Esophagus squamous epithelium (tissue), 5 donors: ENCODE data around the gene TRIM66. TPM values are rescaled to one million over a fixed set of nuclear protein-coding genes. Genes with fewer than 3 reads are reported as not detected.
A peak's percentile ranks its signal among the peaks of the same experiment; 100 is the strongest.

ENCODE experiments used
- DNase-seq: peaks from one replicate; lab custom pipeline; 2025; lab: John Stamatoyannopoulos, UW
- H3K27ac ChIP-seq, 4 donors: fragments of 200-600 bp; sonication (generic); one replicate each; pipeline ENCODE4 v1.5.1; 2016 to 2019; ENCODE audit warnings: mild to moderate bottlenecking in 1 of 4
- H3K27me3 ChIP-seq, 4 donors: fragments of 200-600 bp; sonication (generic); 1 replicate in 3 of 4; 2 replicates in 1 of 4; pipeline versions ENCODE4 v1.5.1 to v1.6.0; 2017 to 2021; ENCODE audit warnings: antibody characterized with exemption in 1 of 4
- H3K36me3 ChIP-seq, 3 donors: fragments of 200-600 bp; sonication (generic); one replicate each; pipeline ENCODE4 v1.5.1; 2016 to 2019
- H3K4me1 ChIP-seq, 3 donors: fragments of 200-600 bp; sonication (generic); one replicate each; pipeline ENCODE4 v1.5.1; 2017 to 2019
- H3K4me3 ChIP-seq, 4 donors: fragments of 200-600 bp; sonication (generic); 1 replicate in 3 of 4; 2 replicates in 1 of 4; pipeline ENCODE4 v1.5.1; 2016 to 2019; ENCODE audit warnings: mild to moderate bottlenecking in 2 of 4, moderate library complexity in 1 of 4
- H3K9me3 ChIP-seq, 3 donors: fragments of 200-600 bp; sonication (generic); one replicate each; pipeline ENCODE4 v1.5.1; 2016 to 2019
- CTCF ChIP-seq, 6 experiments: fragments of 450-650 bp in 4 of 6; fragments of 200-600 bp in 2 of 6; sonication (generic) in 2 of 6; IDR thresholded peaks; one replicate each; pipeline ENCODE4 v1.5.1; 2016 to 2019; ENCODE audit warnings: antibody characterized with exemption in 6 of 6, mild to moderate bottlenecking in 4 of 6, moderate library complexity in 4 of 6
- POLR2A ChIP-seq, 4 donors: fragments of 450-650 bp; IDR thresholded peaks; one replicate each; pipeline ENCODE4 v1.6.1; 2017; ENCODE audit warnings: antibody characterized with exemption in 4 of 4, mild to moderate bottlenecking in 4 of 4, moderate library complexity in 3 of 4
- WGBS, 2 donors: methylation state at CpG; one replicate each; pipeline ENCODE4 v1.1.5; 2018; 5-methylcytosine and 5-hydroxymethylcytosine counted together
- intact Hi-C: fragments of 100-400 bp; cut with DNase I; formaldehyde crosslinking; loops from one replicate; pipeline ENCODE4 v1.15.0; 2022
- total RNA-seq, 4 donors: library from RNA; depleted of rRNA; stranded (reverse); fragments of >200 nt; gene quantifications; one replicate each; pipeline ENCODE4 v1.1.0, GENCODE V29; 2016
- donor health status: DM: yes; HTN: yes; CAD: no.

TRIM66 gene
- total RNA-seq, 4 donors from 2014 or later, result 4.5 to 5.5 (median 4.8) TPM

DNA sequence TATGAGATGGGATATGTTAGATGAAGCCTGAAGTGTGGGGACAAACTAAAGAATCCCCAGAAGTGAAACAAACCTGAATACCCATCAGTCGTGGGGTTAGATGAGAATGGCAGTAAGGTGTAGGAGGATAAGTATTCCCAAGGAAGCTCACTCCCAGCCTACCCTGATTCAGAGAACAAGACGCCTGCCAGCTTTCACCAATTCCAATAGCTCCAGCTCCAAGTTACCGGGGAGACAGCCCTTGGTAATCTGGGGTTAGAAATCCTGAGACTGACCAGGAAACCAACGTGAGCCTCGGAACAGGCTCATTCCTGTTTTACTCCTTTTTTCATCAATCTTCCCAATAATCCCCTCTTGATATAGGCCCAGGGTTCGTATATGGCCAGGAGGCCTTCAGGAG is 46.6 kb upstream of the TRIM66 start:
- WGBS, 2 donors, result 81 to 85% methylated on average over 6 of the region's 6 CpGs
- TF ChIP-seq POLR2A (IDR thresholded peaks at IDR 0.05) (no peak), CTCF (IDR thresholded peaks at IDR 0.05) (no peak)
- Histone ChIP-seq H3K4me3 (no peak overlapping the region), H3K36me3 (peaks cover 5 to 59% (median 9%) of the 10 kb centered on the region in 3 donors), H3K9me3 (no peaks in the 10 kb centered on the region), H3K4me1 (peaks cover 23 to 64% (median 34%) of the 10 kb centered on the region in 3 donors), H3K27me3 (no peaks in the 10 kb centered on the region), H3K27ac (peak overlapping the region in 3 of 4 donors; percentile 79 to 84 (median 83))
- DNase-seq, result no peak
- intact Hi-C loops, result no loop called here

- TF ChIP-seq CTCF (IDR thresholded peaks at IDR 0.05) (no peak), POLR2A (IDR thresholded peaks at IDR 0.05) (no peak)
- Histone ChIP-seq H3K27ac (peak overlapping the region in 3 of 4 donors; percentile 79 to 84 (median 83)), H3K4me3 (no peak overlapping the region), H3K9me3 (no peaks in the 10 kb centered on the region), H3K36me3 (peaks cover 5 to 64% (median 9%) of the 10 kb centered on the region in 3 donors), H3K4me1 (peaks cover 22 to 64% (median 29%) of the 10 kb centered on the region in 3 donors), H3K27me3 (no peaks in the 10 kb centered on the region)
- WGBS, 2 donors, result 43 to 61% methylated on average over 4 of the region's 4 CpGs
- no peak for DNase-seq
- intact Hi-C loops, result no loop called here
Observed at GRCh38 chr11:8728563-8728962, 46.1 kb upstream of the TRIM66 start.

DNA sequence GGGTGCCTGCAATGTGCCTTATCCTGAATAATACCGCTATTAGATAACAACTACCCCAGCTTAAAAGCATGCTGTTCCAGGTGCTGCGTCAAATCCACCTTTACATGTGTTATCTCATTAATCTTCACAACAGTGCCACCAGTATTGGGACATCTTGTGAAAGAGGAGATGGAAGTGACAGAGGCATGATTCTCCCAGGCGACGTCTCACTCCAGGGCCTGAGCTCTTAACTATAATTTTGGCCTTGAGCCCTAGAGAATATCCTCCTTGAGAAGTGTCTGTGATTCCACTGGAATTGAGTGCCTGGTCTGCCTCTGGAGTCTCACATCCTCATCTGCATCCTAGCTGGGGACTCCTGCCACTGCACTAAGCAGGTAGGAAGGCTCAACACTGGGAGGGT is 43.9 kb upstream of the TRIM66 start:
- Histone ChIP-seq H3K27ac (peak overlapping the region in 3 of 4 donors; percentile 58 to 84 (median 73)), H3K4me1 (peaks cover 15 to 64% (median 23%) of the 10 kb centered on the region in 3 donors), H3K36me3 (peaks cover 5 to 67% (median 9%) of the 10 kb centered on the region in 3 donors), H3K4me3 (no peak overlapping the region), H3K9me3 (no peaks in the 10 kb centered on the region), H3K27me3 (no peaks in the 10 kb centered on the region)
- TF ChIP-seq POLR2A (IDR thresholded peaks at IDR 0.05) (no peak), CTCF (IDR thresholded peaks at IDR 0.05) (no peak)
- 90 to 94% methylated on average over 2 to 4 of the region's 4 CpGs for WGBS, 2 donors
- no peak for DNase-seq
- intact Hi-C loops, result no loop called here

DNA sequence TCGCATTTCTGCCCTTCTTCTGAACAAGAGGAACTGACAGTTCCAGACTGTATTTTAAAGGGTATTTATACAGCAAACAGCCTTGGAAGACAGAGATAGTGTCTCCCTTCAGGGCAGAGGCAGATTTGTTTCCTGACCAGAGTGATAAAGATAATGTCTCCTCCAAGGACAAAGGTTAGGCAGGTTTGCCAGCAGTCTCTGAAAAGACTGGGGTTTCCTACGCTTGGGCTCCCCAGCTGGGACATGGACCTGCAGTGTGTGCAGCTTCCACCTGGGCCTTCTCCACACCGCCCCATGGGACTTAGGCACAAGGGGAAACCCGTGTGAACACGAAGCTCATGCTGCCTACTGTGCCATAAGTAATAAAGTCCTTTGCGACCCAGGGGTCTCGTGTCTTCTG is 42.2 kb upstream of the TRIM66 start:
- peaks cover 32 to 74% (median 39%) of the 10 kb centered on the region in 3 donors for H3K4me1 ChIP-seq
- WGBS, 2 donors, result 79 to 100% methylated on average over 3 to 5 of the region's 7 CpGs

More for the DNA sequence above, 42.2 kb upstream of the TRIM66 start:
- TF ChIP-seq CTCF (IDR thresholded peaks at IDR 0.05) (no peak), POLR2A (IDR thresholded peaks at IDR 0.05) (no peak)
- Histone ChIP-seq H3K4me3 (no peak overlapping the region), H3K27me3 (no peaks in the 10 kb centered on the region), H3K36me3 (peaks cover 0 to 51% (median 0%) of the 10 kb centered on the region in 3 donors), H3K27ac (peak overlapping the region in 3 of 4 donors; percentile 9 to 94 (median 34)), H3K9me3 (no peaks in the 10 kb centered on the region)
- no peak for DNase-seq
- intact Hi-C loops, result no loop called here
